ENCODE results near the gene CCDC71L. TPM values are rescaled to one million over a fixed set of nuclear protein-coding genes. Genes with fewer than 3 reads are reported as not detected.

CCDC71L gene
- polyA plus RNA-seq, 3 donors, result 2.9 to 5.1 (median 3.5) TPM

DNA sequence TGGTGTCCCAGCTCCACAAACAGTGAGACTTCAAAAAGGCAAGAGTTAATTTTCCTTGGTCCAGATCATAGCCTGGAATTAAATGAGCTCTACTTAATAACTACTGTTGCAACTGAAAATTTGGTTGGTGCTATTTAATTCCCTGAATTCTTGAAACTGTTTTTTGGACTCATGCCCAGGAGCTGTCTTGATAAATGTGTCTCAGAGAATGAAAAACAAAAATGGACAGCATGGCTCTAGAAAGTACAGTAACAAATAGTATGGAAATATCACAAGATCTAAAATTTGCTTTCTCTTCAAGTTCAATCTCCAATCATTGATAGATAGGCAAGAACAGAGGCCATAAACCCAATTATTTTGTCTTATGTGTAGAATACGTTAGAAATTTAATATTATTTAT lies 42.5 kb downstream of the CCDC71L start:
- no peaks in the 10 kb centered on the region for H3K36me3 Mint-ChIP-seq
- WGBS (ENCODE audit: insufficient coverage), result no CpG with 5 or more reads among the region's 1 CpG
- Histone ChIP-seq H3K9ac (ENCODE audit: insufficient read depth, low read length, poor library complexity, severe bottlenecking) (no peak overlapping the region), H3K9me3 (replicated peaks in 1 of 2; ENCODE audit: control insufficient read depth in 1 of 2, insufficient read depth in 1 of 2, low read length in 2 of 2) (peaks cover 0 to 3% of the 10 kb centered on the region in 2 donors), H3K79me2 (ENCODE audit: insufficient read depth, low read length) (no peaks in the 10 kb centered on the region), H3K4me1 (ENCODE audit: control insufficient read depth in 1 of 2, insufficient read depth in 2 of 2, low read length in 2 of 2) (no peaks in the 10 kb centered on the region), H3K4me3 (replicated peaks in 1 of 3; ENCODE audit: low read depth in 2 of 3, low read length in 3 of 3) (no peak overlapping the region), H4K20me1 (ENCODE audit: insufficient read depth, low read length) (no peaks in the 10 kb centered on the region), H3K27ac (ENCODE audit: low read depth in 1 of 2, low read length in 2 of 2) (no peak overlapping the region), H3K36me3 (replicated peaks in 1 of 2; ENCODE audit: control insufficient read depth in 1 of 2, insufficient read depth in 2 of 2, low read length in 2 of 2) (no peaks in the 10 kb centered on the region), H3K4me2 (replicated peaks; ENCODE audit: extremely low read depth, low read length, poor library complexity, severe bottlenecking) (no peak overlapping the region), H2AFZ (ENCODE audit: insufficient read depth, low read depth, low read length, poor library complexity, severe bottlenecking) (no peak overlapping the region), H3K27me3 (ENCODE audit: control insufficient read depth in 2 of 2, insufficient read depth in 2 of 2, low read length in 2 of 2) (no peaks in the 10 kb centered on the region)
- no peak for DNase-seq
- H3K27me3 Mint-ChIP-seq (ENCODE audit: low read depth in 3 of 3), result peaks cover 0 to 2% (median 0%) of the 10 kb centered on the region in 3 donors
- H3K9me3 Mint-ChIP-seq, result peaks cover 2 to 8% (median 3%) of the 10 kb centered on the region in 7 donors
- no peak overlapping the region for H3K27ac Mint-ChIP-seq
- TF ChIP-seq CTCF (IDR thresholded peaks at IDR 0.05), result no peak
- no peak overlapping the region for H3K4me3 Mint-ChIP-seq
- intact Hi-C loops (cut with micrococcal nuclease), result no loop called here
- no peaks in the 10 kb centered on the region for H3K4me1 Mint-ChIP-seq

DNA sequence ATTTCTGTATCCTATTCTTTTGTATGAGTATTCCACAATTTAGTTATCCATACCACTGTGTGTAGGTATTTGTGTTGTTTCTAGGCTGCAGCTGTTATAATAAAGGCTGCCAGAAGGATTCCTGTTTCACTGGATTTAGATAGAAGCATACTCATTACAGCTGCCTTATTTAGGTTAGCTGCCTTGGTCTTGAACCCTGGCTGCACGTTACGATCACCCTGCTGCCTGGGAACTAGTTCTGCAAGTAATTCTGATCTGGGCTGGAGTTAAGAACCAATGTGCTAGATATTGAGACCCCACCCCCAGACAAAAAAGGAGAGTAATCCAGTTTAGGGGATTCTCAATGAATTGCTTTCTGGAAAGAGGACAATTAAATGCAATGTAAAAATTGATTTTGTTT lies 43.1 kb downstream of the CCDC71L start:
- Histone ChIP-seq H3K4me1 (ENCODE audit: control insufficient read depth in 1 of 2, insufficient read depth in 2 of 2, low read length in 2 of 2) (no peaks in the 10 kb centered on the region), H4K20me1 (ENCODE audit: insufficient read depth, low read length) (no peaks in the 10 kb centered on the region), H3K4me2 (replicated peaks; ENCODE audit: extremely low read depth, low read length, poor library complexity, severe bottlenecking) (no peak overlapping the region), H3K4me3 (replicated peaks in 1 of 3; ENCODE audit: low read depth in 2 of 3, low read length in 3 of 3) (no peak overlapping the region), H3K27me3 (ENCODE audit: control insufficient read depth in 2 of 2, insufficient read depth in 2 of 2, low read length in 2 of 2) (no peaks in the 10 kb centered on the region), H3K9ac (ENCODE audit: insufficient read depth, low read length, poor library complexity, severe bottlenecking) (no peak overlapping the region), H2AFZ (ENCODE audit: insufficient read depth, low read depth, low read length, poor library complexity, severe bottlenecking) (no peak overlapping the region), H3K79me2 (ENCODE audit: insufficient read depth, low read length) (no peaks in the 10 kb centered on the region), H3K36me3 (replicated peaks in 1 of 2; ENCODE audit: control insufficient read depth in 1 of 2, insufficient read depth in 2 of 2, low read length in 2 of 2) (no peaks in the 10 kb centered on the region), H3K9me3 (replicated peaks in 1 of 2; ENCODE audit: control insufficient read depth in 1 of 2, insufficient read depth in 1 of 2, low read length in 2 of 2) (peaks cover 0 to 3% of the 10 kb centered on the region in 2 donors), H3K27ac (ENCODE audit: low read depth in 1 of 2, low read length in 2 of 2) (no peak overlapping the region)
- WGBS (ENCODE audit: insufficient coverage), result no CpG with 5 or more reads among the region's 2 CpGs
- Mint-ChIP-seq H3K4me3 (no peak overlapping the region), H3K9me3 (peaks cover 3 to 12% (median 5%) of the 10 kb centered on the region in 7 donors), H3K4me1 (no peaks in the 10 kb centered on the region), H3K36me3 (no peaks in the 10 kb centered on the region), H3K27me3 (ENCODE audit: low read depth in 3 of 3) (no peaks in the 10 kb centered on the region), H3K27ac (no peak overlapping the region)
- intact Hi-C loops (cut with micrococcal nuclease), result no loop called here
- DNase-seq, result no peak
- TF ChIP-seq CTCF (IDR thresholded peaks at IDR 0.05), result no peak
